Liver (tissue), 9 donors: ENCODE data around the gene CD109. TPM values are rescaled to one million over a fixed set of nuclear protein-coding genes. Genes with fewer than 3 reads are reported as not detected.

ENCODE experiments used
- DNase-seq: peaks from one replicate; pipeline ENCODE4 v3.0.0-alpha.2; 2017; ENCODE audit warnings: low spot score
- H3K27ac ChIP-seq, 2 donors: one replicate each; pipeline ENCODE4 v1.7.0; 2013; ENCODE audit warnings: inconsistent platforms in 2 of 2, low read length in 2 of 2, control low read depth in 1 of 2, low read depth in 1 of 2, mild to moderate bottlenecking in 1 of 2
- H3K27me3 ChIP-seq, 4 donors: one replicate each; pipeline versions ENCODE4 v1.6.1 to v1.7.0; 2013; ENCODE audit warnings: low read length in 3 of 4, inconsistent platforms in 1 of 4, mild to moderate bottlenecking in 1 of 4, moderate library complexity in 1 of 4; ENCODE audit not compliant: control insufficient read depth in 4 of 4, insufficient read depth in 4 of 4
- H3K36me3 ChIP-seq, 4 donors: one replicate each; pipeline versions ENCODE4 v1.6.1 to v1.7.0; 2013; ENCODE audit warnings: low read length in 3 of 4, mild to moderate bottlenecking in 3 of 4, low read depth in 1 of 4, moderate library complexity in 1 of 4; ENCODE audit not compliant: control insufficient read depth in 4 of 4, insufficient read depth in 3 of 4
- H3K4me1 ChIP-seq, 4 donors: one replicate each; pipeline versions ENCODE4 v1.6.1 to v1.7.0; 2013; ENCODE audit warnings: low read length in 3 of 4, mild to moderate bottlenecking in 3 of 4, moderate library complexity in 1 of 4; ENCODE audit not compliant: control insufficient read depth in 4 of 4, insufficient read depth in 4 of 4
- H3K4me3 ChIP-seq, 3 donors: one replicate each; pipeline versions ENCODE4 v1.6.1 to v1.7.0; 2013; ENCODE audit warnings: low read length in 3 of 3, control low read depth in 1 of 3, low read depth in 1 of 3, mild to moderate bottlenecking in 1 of 3
- H3K9ac ChIP-seq, 2 donors: one replicate each; pipeline ENCODE4 v1.7.0; 2013; ENCODE audit warnings: low read length in 2 of 2, mild to moderate bottlenecking in 2 of 2, moderate library complexity in 2 of 2, control low read depth in 1 of 2, low read depth in 1 of 2
- H3K9me3 ChIP-seq, 4 donors: one replicate each; pipeline versions ENCODE4 v1.6.1 to v1.7.0; 2013; ENCODE audit warnings: low read length in 3 of 4; ENCODE audit not compliant: control insufficient read depth in 4 of 4
- ATF3 ChIP-seq: IDR thresholded peaks from 2 replicates; pipeline ENCODE4 v1.6.1; 2016; ENCODE audit warnings: antibody characterized with exemption
- CTCF ChIP-seq: fragments of 150-350 bp; IDR thresholded peaks from 2 replicates; pipeline ENCODE4 v1.5.1; 2017; ENCODE audit warnings: improper control_type of control experiment, low read depth, low read length; ENCODE audit not compliant: missing input control
- EGR1 ChIP-seq, 2 donors: IDR thresholded peaks; 2 replicates each; pipeline ENCODE4 v1.6.1; 2016 to 2018; ENCODE audit warnings: antibody characterized with exemption in 2 of 2, low read depth in 2 of 2
- FOXA1 ChIP-seq: IDR thresholded peaks from 2 replicates; pipeline ENCODE4 v1.6.1; 2016; ENCODE audit warnings: antibody characterized with exemption
- FOXA2 ChIP-seq: IDR thresholded peaks from 2 replicates; pipeline ENCODE4 v1.6.1; 2016; ENCODE audit warnings: antibody characterized with exemption
- GABPA ChIP-seq, 2 donors: IDR thresholded peaks in 1 of 2; conservative IDR thresholded peaks in 1 of 2; 2 replicates each; pipeline ENCODE4 v1.6.1; 2016; ENCODE audit warnings: antibody characterized with exemption in 2 of 2, mild to moderate bottlenecking in 1 of 2, moderate library complexity in 1 of 2
- HNF4A ChIP-seq, 2 donors: conservative IDR thresholded peaks; 2 replicates each; pipeline ENCODE4 v1.6.1; 2016; ENCODE audit warnings: antibody characterized with exemption in 2 of 2, mild to moderate bottlenecking in 2 of 2
- HNF4G ChIP-seq: IDR thresholded peaks from 2 replicates; pipeline ENCODE4 v1.6.1; 2016; ENCODE audit warnings: antibody characterized with exemption
- JUND ChIP-seq, 2 donors: IDR thresholded peaks; 2 replicates each; pipeline ENCODE4 v1.6.1; 2016; ENCODE audit warnings: antibody characterized with exemption in 2 of 2
- MAX ChIP-seq: IDR thresholded peaks from 2 replicates; pipeline ENCODE4 v1.6.1; 2016; ENCODE audit warnings: antibody characterized with exemption
- NR2F2 ChIP-seq: IDR thresholded peaks from 2 replicates; pipeline ENCODE4 v1.6.1; 2016; ENCODE audit warnings: antibody characterized with exemption
- RAD21 ChIP-seq, 2 donors: IDR thresholded peaks; 2 replicates each; pipeline ENCODE4 v1.6.1; 2016; ENCODE audit warnings: antibody characterized with exemption in 2 of 2, mild to moderate bottlenecking in 2 of 2
- REST ChIP-seq: IDR thresholded peaks from 2 replicates; pipeline ENCODE4 v1.6.1; 2016; ENCODE audit warnings: antibody characterized with exemption, mild to moderate bottlenecking
- RXRA ChIP-seq, 2 donors: IDR thresholded peaks; 2 replicates each; pipeline ENCODE4 v1.6.1; 2017 to 2018; ENCODE audit warnings: antibody characterized with exemption in 2 of 2, mild to moderate bottlenecking in 1 of 2
- SP1 ChIP-seq: IDR thresholded peaks from 2 replicates; pipeline ENCODE4 v1.6.1; 2018; ENCODE audit warnings: antibody characterized with exemption, mild to moderate bottlenecking
- TAF1 ChIP-seq: conservative IDR thresholded peaks from 2 replicates; pipeline ENCODE4 v1.6.1; 2016; ENCODE audit warnings: antibody characterized with exemption, mild to moderate bottlenecking
- YY1 ChIP-seq: IDR thresholded peaks from 2 replicates; pipeline ENCODE4 v1.6.1; 2016; ENCODE audit warnings: antibody characterized with exemption, mild to moderate bottlenecking
- ZBTB33 ChIP-seq: IDR thresholded peaks from 2 replicates; pipeline ENCODE4 v1.6.1; 2016; ENCODE audit warnings: antibody characterized with exemption
- WGBS: extraction: QIAGEN DNeasy Blood & Tissue Kit; methylation state at CpG from one replicate; pipeline ENCODE4 v1.1.7; 2013; 5-methylcytosine and 5-hydroxymethylcytosine counted together
- polyA plus RNA-seq, 2 donors: library from polyadenylated mRNA; stranded (reverse) in 1 of 2; unstranded in 1 of 2; fragments of 200-250 nt in 1 of 2; fragments of >200 nt in 1 of 2; fragmentation: Nextera tagmentation in 1 of 2; extraction: Ambion mirVana in 1 of 2; gene quantifications; one replicate each; pipeline versions ENCODE4 v1.2.1 to v1.2.3, GENCODE V29; 2013 to 2015
- total RNA-seq, 2 donors: library from RNA; depleted of rRNA; stranded (reverse); fragments of >200 nt; gene quantifications; one replicate each; pipeline ENCODE4 v1.2.3, GENCODE V29; 2014
- donor health status: healthy.
- donor health status: healthy.
- donor health status: healthy.
- donor health status: healthy.
- donor health status: healthy.

The CD109 gene
- total and polyA plus RNA-seq, 4 donors = 0.18 to 2.0 (median 0.32) TPM

- Histone ChIP-seq H3K9ac (no peak overlapping the region), H3K4me3 (no peak overlapping the region), H3K27me3 (no peaks in the 10 kb centered on the region), H3K36me3 (no peaks in the 10 kb centered on the region), H3K9me3 (no peaks in the 10 kb centered on the region), H3K27ac (no peak overlapping the region), H3K4me1 (peaks cover 0 to 2% (median under 1%) of the 10 kb centered on the region in 4 donors)
- 92% methylated on average over 1 of the region's 1 CpG for WGBS
- no peak for TF ChIP-seq CTCF
- no peak for TF ChIP-seq TAF1
- DNase-seq = no peak
Observed at GRCh38 chr6:73768558-73768957, 72.6 kb downstream of the CD109 start.

GRCh38 chr6:73769976-73770375 lies 74.0 kb downstream of the CD109 start:
- WGBS = 50% methylated on average over 1 of the region's 1 CpG
- Histone ChIP-seq H3K4me1 (peaks cover 0 to 15% (median 13%) of the 10 kb centered on the region in 4 donors), H3K4me3 (no peak overlapping the region), H3K9ac (no peak overlapping the region), H3K27me3 (no peaks in the 10 kb centered on the region), H3K27ac (no peak overlapping the region), H3K9me3 (no peaks in the 10 kb centered on the region), H3K36me3 (no peaks in the 10 kb centered on the region)
- DNase-seq = no peak
- TF ChIP-seq RXRA (IDR thresholded peaks at IDR 0.05) (no peak), SP1 (no peak), GABPA (IDR thresholded peaks at IDR 0.05 in 1 of 2, conservative IDR thresholded peaks at IDR 0.05 in 1 of 2) (no peak), NR2F2 (no peak), FOXA1 (no peak), YY1 (no peak), ZBTB33 (no peak), ATF3 (no peak), MAX (no peak), RAD21 (IDR thresholded peaks at IDR 0.05) (no peak), EGR1 (IDR thresholded peaks at IDR 0.05; ENCODE audit: low read depth in 2 of 2) (no peak), HNF4A (conservative IDR thresholded peaks at IDR 0.05) (no peak), TAF1 (no peak), FOXA2 (no peak), CTCF (no peak), HNF4G (no peak), REST (no peak), JUND (IDR thresholded peaks at IDR 0.05) (no peak)
